HepG2 (cell line): Measurements from ENCODE around the gene MAN2B2. TPM values are rescaled to one million over a fixed set of nuclear protein-coding genes. Genes with fewer than 3 reads are reported as not detected.

Source experiments
- CCAR2 ChIP-seq: fragments of 200-400 bp; formaldehyde crosslinking; optimal IDR thresholded peaks from 2 replicates; pipeline ENCODE3; 2018; ENCODE audit warnings: low read depth, mild to moderate bottlenecking, low read length, moderate library complexity
- CEBPB ChIP-seq: IDR thresholded peaks from 2 replicates; pipeline ENCODE4 v1.6.1; 2011; ENCODE audit warnings: low read depth, low read length, improper control_type of control experiment, borderline replicate concordance
- CHD4 ChIP-seq: fragments of 200-600 bp; sonication (generic); IDR thresholded peaks from 2 replicates; pipeline ENCODE4 v1.7.0; 2017; ENCODE audit warnings: mild to moderate bottlenecking, low read length, borderline replicate concordance
- CREB3 ChIP-seq: sonication (generic); formaldehyde crosslinking; IDR thresholded peaks from 2 replicates; pipeline ENCODE4 v1.5.0; 2020; ENCODE audit warnings: missing genetic modification reagents
- JUND ChIP-seq: sonication (generic); formaldehyde crosslinking; IDR thresholded peaks from 2 replicates; pipeline ENCODE4 v1.8.0; 2022; ENCODE audit warnings: mild to moderate bottlenecking, missing genetic modification reagents
- MTF1 ChIP-seq: sonication (generic); formaldehyde crosslinking; IDR thresholded peaks from 2 replicates; pipeline ENCODE4 v1.5.0; 2020; ENCODE audit warnings: missing genetic modification reagents
- NPAS2 ChIP-seq: sonication (generic); formaldehyde crosslinking; IDR thresholded peaks from 2 replicates; pipeline ENCODE4 v1.8.0; 2022; ENCODE audit warnings: mild to moderate bottlenecking, missing genetic modification reagents, borderline replicate concordance
- NR0B2 ChIP-seq: sonication (generic); formaldehyde crosslinking; IDR thresholded peaks from 2 replicates; pipeline ENCODE4 v1.4.0; 2020; ENCODE audit warnings: mild to moderate bottlenecking, missing genetic modification reagents
- PAWR ChIP-seq: sonication (generic); formaldehyde crosslinking; IDR thresholded peaks from 2 replicates; pipeline ENCODE4 v1.4.0; 2020; ENCODE audit warnings: missing genetic modification reagents, mild to moderate bottlenecking, borderline replicate concordance
- RXRB ChIP-seq: IDR thresholded peaks from 2 replicates; pipeline ENCODE4 v1.6.1; 2016; ENCODE audit warnings: borderline replicate concordance, missing genetic modification reagents, missing compliant biosample characterization
- SOX13 ChIP-seq, 3 experiments: fragments of 450-650 bp in 1 of 3; sonication (generic) in 1 of 3; formaldehyde crosslinking in 1 of 3; IDR thresholded peaks in 2 of 3; conservative IDR thresholded peaks in 1 of 3; 2 replicates each; pipeline versions ENCODE4 v1.5.0 to v1.6.1; 2016 to 2020; ENCODE audit warnings: antibody characterized with exemption in 1 of 3, mild to moderate bottlenecking in 1 of 3, missing compliant biosample characterization in 1 of 3, missing genetic modification reagents in 1 of 3, moderate library complexity in 1 of 3
- SP5 ChIP-seq: IDR thresholded peaks from 2 replicates; pipeline ENCODE4 v1.6.1; 2016; ENCODE audit warnings: low read depth, borderline replicate concordance
- TBX3 ChIP-seq: fragments of 450-650 bp; IDR thresholded peaks from 2 replicates; pipeline ENCODE4 v1.6.1; 2017; ENCODE audit warnings: antibody characterized with exemption, mild to moderate bottlenecking, inconsistent platforms, borderline replicate concordance
- THAP9 ChIP-seq: sonication (generic); formaldehyde crosslinking; IDR thresholded peaks from 2 replicates; pipeline ENCODE4; 2020; ENCODE audit warnings: missing genetic modification reagents, mild to moderate bottlenecking, borderline replicate concordance
- ZBTB39 ChIP-seq: sonication (generic); formaldehyde crosslinking; IDR thresholded peaks from 2 replicates; pipeline ENCODE4 v1.5.0; 2020; ENCODE audit warnings: missing genetic modification reagents
- ZFP36 ChIP-seq: fragments of 150-350 bp; IDR thresholded peaks from 2 replicates; pipeline ENCODE4 v1.6.1; 2018; ENCODE audit warnings: borderline replicate concordance, low read length, low read depth; ENCODE audit not compliant: partially characterized antibody
- ZNF260 ChIP-seq: sonication (generic); formaldehyde crosslinking; IDR thresholded peaks from 2 replicates; pipeline ENCODE4 v1.4.0; 2020; ENCODE audit warnings: missing genetic modification reagents, low read depth, mild to moderate bottlenecking, borderline replicate concordance
- ZNF362 ChIP-seq: sonication (generic); formaldehyde crosslinking; IDR thresholded peaks from 2 replicates; pipeline ENCODE4 v1.4.0; 2020; ENCODE audit warnings: missing genetic modification reagents, mild to moderate bottlenecking, borderline replicate concordance
- ZNF414 ChIP-seq: sonication (generic); formaldehyde crosslinking; IDR thresholded peaks from 2 replicates; pipeline ENCODE4 v1.5.0; 2020; ENCODE audit warnings: missing genetic modification reagents
- polyA plus RNA-seq, 8 experiments: library from polyadenylated mRNA; depleted of rRNA in 3 of 8; stranded (reverse) in 7 of 8; unstranded in 1 of 8; fragments of >200 nt; fragmentation: Illumina TruSeq in 4 of 8; extraction: Trizol in 4 of 8; gene quantifications; 2 replicates each; pipeline versions ENCODE4 v1.2.1 to v1.2.3, GENCODE V29; 2011 to 2016; ENCODE audit warnings: low read depth in 4 of 8, missing spikeins in 1 of 8, mixed read lengths in 1 of 8; ENCODE audit not compliant: insufficient read depth in 1 of 8
- total RNA-seq, 5 experiments: library from RNA; depleted of rRNA; stranded (reverse); fragments of >200 nt; fragmentation: Illumina TruSeq; extraction: Trizol; gene quantifications; 2 replicates each; pipeline ENCODE4 v1.2.3, GENCODE V29; 2016; ENCODE audit warnings: low read depth in 1 of 5

Gene MAN2B2
- total and polyA plus RNA-seq, 2 of the 13 experiments (the other 11 are each of a cell fraction or from before 2014, with no cell fraction given), result 4.8 to 5.4 TPM

GRCh38 chr4:6546681-6547447, 28.1 kb upstream of the MAN2B2 start (continued):
- 0 out of 2 replicates have a peak, but pooled peaks have one; percentile 39 for TF ChIP-seq NR0B2
- TF ChIP-seq ZFP36, result no peak
- TF ChIP-seq RXRB (CRISPR knock-in tag), result peak; percentile 81
- no peak for TF ChIP-seq PAWR (CRISPR knock-in tag)
- no peak for TF ChIP-seq ZNF362 (CRISPR knock-in tag)
- TF ChIP-seq TBX3, result no peak
- peak; percentile 35; the same call in 1 of the 2 replicates for TF ChIP-seq THAP9
- TF ChIP-seq CEBPB, result no peak
- TF ChIP-seq SOX13 (IDR thresholded peaks at IDR 0.05), result no peak
- TF ChIP-seq SOX13 (CRISPR knock-in tag; conservative IDR thresholded peaks at IDR 0.05 in 1 of 2, IDR thresholded peaks at IDR 0.05 in 1 of 2), result peak in 1 of 2 experiments; percentile 59; a peak in 2 of 4 replicates
- peak; percentile 86 for TF ChIP-seq CREB3 (CRISPR knock-in tag)
- TF ChIP-seq ZNF260 (CRISPR knock-in tag), result no peak
- TF ChIP-seq CHD4, result no peak
- TF ChIP-seq JUND, result no peak
- no peak for TF ChIP-seq SP5 (CRISPR knock-in tag)
- TF ChIP-seq CCAR2, result no peak
- no peak for TF ChIP-seq ZNF414 (CRISPR knock-in tag)
- TF ChIP-seq NPAS2, result no peak
- TF ChIP-seq ZBTB39 (CRISPR knock-in tag), result no peak
- TF ChIP-seq MTF1 (CRISPR knock-in tag), result peak; percentile 89
